NCI-H446 treated with DMSO at 0.1 percent for 48 hours (cell line): Measurements from ENCODE around the gene RPP38.

Experiments used
- DNase-seq: peaks from one replicate; lab custom pipeline; 2025; lab: John Stamatoyannopoulos, UW

RPP38 gene

GRCh38 chr10:15112657-15113056, 15.5 kb downstream of the RPP38 start:
- no peak for DNase-seq

GRCh38 chr10:15113766-15114165, 16.6 kb downstream of the RPP38 start:
- no peak for DNase-seq

GRCh38 chr10:15116225-15116624, 19.1 kb downstream of the RPP38 start:
- DNase-seq = no peak

- no peak for DNase-seq
These were observed 21.5 kb downstream of the RPP38 start for GRCh38 chr10:15118615-15119014.

- no peak for DNase-seq
These were observed 23.4 kb downstream of the RPP38 start for GRCh38 chr10:15120523-15120922.

GRCh38 chr10:15121707-15122106, 24.6 kb downstream of the RPP38 start:
- DNase-seq = no peak

GRCh38 chr10:15122477-15123030, 25.4 kb downstream of the RPP38 start:
- DNase-seq = no peak

GRCh38 chr10:15123749-15124184, 26.6 kb downstream of the RPP38 start:
- no peak for DNase-seq

- no peak for DNase-seq
These were observed 27.0 kb downstream of the RPP38 start for GRCh38 chr10:15124190-15124589.

GRCh38 chr10:15124908-15125307, 27.8 kb downstream of the RPP38 start:
- no peak for DNase-seq

GRCh38 chr10:15131330-15131729, 34.2 kb downstream of the RPP38 start:
- DNase-seq = no peak

GRCh38 chr10:15136129-15137035, 39.2 kb downstream of the RPP38 start:
- no peak for DNase-seq

- no peak for DNase-seq
These were observed 39.8 kb downstream of the RPP38 start for GRCh38 chr10:15137036-15137359.

- DNase-seq = no peak
These were observed 40.5 kb downstream of the RPP38 start for GRCh38 chr10:15137636-15138035.

GRCh38 chr10:15140698-15141097, 43.5 kb downstream of the RPP38 start:
- DNase-seq = peak; percentile 39

- peak; percentile 5 for DNase-seq
These were observed 44.2 kb downstream of the RPP38 start for GRCh38 chr10:15141136-15142054.

- DNase-seq = no peak
These were observed 47.6 kb downstream of the RPP38 start for GRCh38 chr10:15144788-15145187.

GRCh38 chr10:15146366-15146765, 49.2 kb downstream of the RPP38 start:
- no peak for DNase-seq

GRCh38 chr10:15147594-15148392, 50.6 kb downstream of the RPP38 start:
- DNase-seq = no peak

- DNase-seq = no peak
These were observed 52.1 kb downstream of the RPP38 start for GRCh38 chr10:15149042-15149771.

GRCh38 chr10:15150563-15150962, 53.4 kb downstream of the RPP38 start:
- no peak for DNase-seq
